Breast epithelium (tissue), 3 donors: Measurements from ENCODE around the gene ASTN2.
"Not testable (repeated sequence)": the region's sequence is repeated elsewhere in the genome, so short reads cannot be mapped to it uniquely, and the experiment has no call there.

Experiments used
- CTCF ChIP-seq, 3 donors: fragments of 450-650 bp; IDR thresholded peaks; one replicate each; pipeline ENCODE4 v1.5.1; 2016 to 2017; ENCODE audit warnings: antibody characterized with exemption in 3 of 3, mild to moderate bottlenecking in 3 of 3, moderate library complexity in 3 of 3
- POLR2A ChIP-seq: fragments of 450-650 bp; IDR thresholded peaks from one replicate; pipeline ENCODE4 v1.6.1; 2016; ENCODE audit warnings: antibody characterized with exemption, mild to moderate bottlenecking, moderate library complexity
- POLR2AphosphoS5 ChIP-seq, 3 donors: sonication (generic); formaldehyde crosslinking; IDR thresholded peaks; one replicate each; pipeline ENCODE4 v1.6.1; 2017; ENCODE audit warnings: antibody characterized with exemption in 3 of 3

DNA sequence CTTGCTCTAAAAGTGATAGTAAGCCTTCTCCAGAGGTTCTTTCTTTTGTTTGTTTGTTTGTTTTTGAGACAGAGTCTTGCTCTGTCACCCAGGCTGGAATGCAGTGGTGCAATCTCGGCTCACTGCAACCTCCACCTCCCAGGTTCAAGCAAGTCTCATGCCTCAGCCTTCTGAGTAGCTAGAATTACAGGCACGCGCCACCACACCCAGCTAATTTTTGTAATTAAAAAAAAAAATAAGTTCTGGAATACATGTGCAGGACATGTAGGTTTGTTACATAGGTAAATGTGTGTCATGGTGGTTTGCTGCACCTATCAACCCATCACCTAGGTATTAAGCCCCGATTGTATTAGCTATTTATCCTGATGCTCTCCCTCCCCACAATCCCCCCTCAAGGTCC lies 526.4 kb downstream of the ASTN2 start:
- TF ChIP-seq CTCF (IDR thresholded peaks at IDR 0.05); POLR2AphosphoS5 (IDR thresholded peaks at IDR 0.05); POLR2A: not testable (repeated sequence)
